HG02763 (cell line): ENCODE results near the gene RAB11FIP3.
"Not testable (repeated sequence)": the region's sequence is repeated elsewhere in the genome, so short reads cannot be mapped to it uniquely, and the experiment has no call there.

Experiments used
- ATAC-seq: cut with Tn5 transposase; IDR thresholded peaks from one replicate; pipeline ENCODE4 v1.9.1; 2021; ENCODE audit warnings: mild to moderate bottlenecking, moderate library complexity; ENCODE audit not compliant: unreplicated experiment

RAB11FIP3 gene

DNA sequence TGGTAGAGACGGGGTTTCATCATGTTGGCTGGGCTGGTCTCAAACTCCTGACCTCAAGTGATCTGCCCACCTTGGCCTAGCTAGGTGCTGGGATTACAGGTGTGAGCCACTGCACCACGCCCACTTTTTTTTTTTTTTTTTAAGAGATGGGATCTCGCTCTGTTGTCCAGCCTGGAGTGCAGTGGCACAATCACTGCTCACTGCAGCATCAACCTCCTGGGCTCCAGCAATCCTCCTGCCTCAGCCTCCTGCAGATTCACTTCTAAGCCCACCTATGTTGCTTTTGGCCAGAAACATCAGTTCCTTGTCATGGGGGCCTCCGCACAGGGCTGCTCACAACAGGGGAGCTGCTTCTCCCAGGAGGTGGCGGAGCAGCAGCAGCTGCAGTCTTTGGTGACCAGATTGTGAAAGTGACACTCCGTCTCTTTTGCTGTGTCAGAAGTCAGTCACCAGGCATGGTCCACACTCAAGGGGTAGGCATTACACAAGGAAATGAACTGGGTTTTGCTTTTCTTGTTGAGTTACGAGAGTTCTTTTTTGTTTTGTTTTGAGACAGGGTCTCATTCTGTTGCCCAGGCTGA is 32.9 kb upstream of the RAB11FIP3 start:
- no peak for ATAC-seq

DNA sequence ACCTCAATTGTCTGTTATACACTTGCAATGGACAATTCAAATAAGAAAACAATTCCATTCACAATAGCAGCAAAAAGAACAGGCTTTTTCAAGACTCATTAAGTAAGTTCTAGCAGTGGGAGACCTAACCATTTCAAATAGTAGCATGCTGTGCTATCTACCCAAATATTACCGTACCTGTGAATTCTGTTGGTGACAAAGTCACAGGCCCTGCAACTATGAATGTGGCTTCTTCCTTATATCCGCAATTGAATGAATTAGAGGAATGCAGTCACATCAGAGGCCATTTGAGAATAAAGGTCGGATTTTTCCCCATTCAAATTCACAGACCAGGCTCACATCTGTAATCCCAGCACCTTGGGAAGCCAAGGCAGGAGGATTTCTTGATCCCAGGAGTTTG is 29.2 kb upstream of the RAB11FIP3 start:
- no peak for ATAC-seq

DNA sequence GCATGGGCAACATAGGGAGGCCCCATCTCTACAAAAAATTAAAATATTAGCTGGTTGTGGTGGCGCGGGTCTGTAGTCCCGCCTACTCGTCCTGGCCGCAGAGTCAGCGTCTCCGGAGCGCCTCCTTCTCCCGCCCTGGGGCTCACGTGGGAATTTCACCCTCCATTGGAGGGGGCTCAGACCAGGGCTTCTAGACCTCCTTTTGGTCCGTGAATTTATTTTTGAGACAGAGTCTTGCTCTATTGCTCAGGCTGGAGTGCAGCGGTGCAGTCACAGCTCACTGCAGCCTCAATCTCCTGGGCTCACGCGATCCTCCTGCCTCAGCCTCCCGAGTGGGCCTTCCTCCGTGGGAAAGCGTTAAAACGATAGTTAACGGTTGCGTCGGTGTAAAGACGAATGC is 28.8 kb upstream of the RAB11FIP3 start:
- no peak for ATAC-seq

DNA sequence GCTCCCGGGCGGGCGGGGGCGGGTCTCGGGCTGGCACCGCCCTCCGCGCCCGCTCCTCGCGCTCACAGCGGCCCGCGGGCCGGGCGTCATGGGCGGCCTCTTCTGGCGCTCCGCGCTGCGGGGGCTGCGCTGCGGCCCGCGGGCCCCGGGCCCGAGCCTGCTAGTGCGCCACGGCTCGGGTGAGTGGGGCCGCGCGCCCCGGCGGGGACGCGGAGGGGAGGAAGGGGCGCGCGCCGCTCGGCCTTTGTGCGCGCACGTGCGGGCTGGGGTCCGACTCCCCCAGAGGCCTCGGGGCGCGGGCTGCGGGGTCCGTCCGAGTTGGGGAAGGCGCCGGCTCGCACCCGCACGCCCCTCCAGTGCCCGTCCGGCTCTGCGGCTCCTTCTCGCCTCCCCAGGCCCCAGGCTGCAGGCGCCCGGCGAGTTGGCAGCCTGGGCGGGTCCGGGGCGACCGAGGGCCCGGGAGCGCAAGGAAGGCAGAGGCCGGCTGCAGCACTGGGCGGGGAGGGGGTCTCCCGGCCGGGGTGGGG is 28.3 kb upstream of the RAB11FIP3 start, which contains the start of gene NME4:
TSS of gene NME4 (plus strand) at position 65 of the 527 bp plus-strand sequence. CDS start at position 89, 24 bp downstream.
- no peak for ATAC-seq

DNA sequence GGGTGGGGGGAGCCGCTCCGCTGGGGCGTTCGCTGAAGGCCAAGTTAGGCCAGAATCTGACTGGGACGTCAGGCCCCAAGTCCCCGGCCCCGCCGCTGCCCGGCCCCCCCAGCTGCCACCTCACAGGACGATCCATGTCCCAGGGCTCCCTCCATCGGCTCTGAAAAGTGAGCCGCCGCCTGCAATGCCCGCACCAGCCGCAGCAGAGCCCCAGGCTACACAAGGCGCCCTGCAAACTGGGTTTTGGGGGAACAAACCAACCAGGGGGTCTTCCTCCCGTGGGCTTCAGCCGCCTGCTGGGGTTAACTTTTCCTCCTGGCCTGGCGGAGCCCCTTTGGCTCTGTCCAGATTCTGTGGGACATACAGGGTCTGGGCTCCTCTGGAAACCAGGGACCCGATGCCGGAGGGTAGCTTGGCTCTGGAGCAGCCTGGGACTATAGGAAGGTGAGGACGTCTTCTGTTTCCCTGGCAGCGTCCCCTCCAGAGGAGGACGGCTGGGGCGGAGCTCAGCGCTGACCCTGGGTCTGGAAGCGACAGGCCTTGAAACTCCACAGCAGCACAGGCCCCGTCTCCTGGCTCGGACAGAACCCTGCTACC is 27.6 kb upstream of the RAB11FIP3 start:
- no peak for ATAC-seq

DNA sequence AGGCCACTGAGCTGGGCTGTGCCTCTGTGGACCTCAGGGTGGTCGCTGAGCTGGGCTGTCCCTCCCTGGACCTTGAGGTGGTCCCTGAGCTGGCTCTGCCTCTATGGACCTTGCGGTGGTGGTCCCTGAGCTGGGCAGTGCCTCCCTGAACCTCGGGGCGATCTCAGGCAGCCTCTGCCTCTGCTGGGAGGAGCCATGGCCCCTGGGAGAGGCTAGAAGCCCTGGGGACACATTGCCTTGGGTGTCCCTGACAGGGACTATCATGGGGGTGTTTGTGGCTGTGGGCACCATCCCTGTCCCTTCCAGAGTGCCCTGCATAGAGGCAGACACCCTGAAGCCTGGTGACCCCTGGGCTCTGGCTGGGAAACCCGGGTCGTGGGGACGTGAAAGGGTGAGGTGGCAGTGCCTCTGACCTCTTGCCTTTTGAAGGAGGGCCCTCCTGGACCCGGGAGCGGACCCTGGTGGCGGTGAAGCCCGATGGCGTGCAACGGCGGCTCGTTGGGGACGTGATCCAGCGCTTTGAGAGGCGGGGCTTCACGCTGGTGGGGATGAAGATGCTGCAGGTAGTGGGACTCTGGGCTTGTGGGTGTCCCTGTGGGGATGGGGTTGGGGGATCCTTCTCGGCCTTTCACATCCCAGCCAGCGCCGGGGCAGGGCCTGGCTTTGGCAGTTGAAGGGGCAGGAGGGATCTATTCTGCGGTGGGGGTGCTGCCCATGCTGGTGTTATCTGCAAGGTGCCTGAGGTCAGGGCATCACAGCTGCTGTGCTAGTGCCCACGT is 26.7 kb upstream of the RAB11FIP3 start:
- ATAC-seq = no peak

DNA sequence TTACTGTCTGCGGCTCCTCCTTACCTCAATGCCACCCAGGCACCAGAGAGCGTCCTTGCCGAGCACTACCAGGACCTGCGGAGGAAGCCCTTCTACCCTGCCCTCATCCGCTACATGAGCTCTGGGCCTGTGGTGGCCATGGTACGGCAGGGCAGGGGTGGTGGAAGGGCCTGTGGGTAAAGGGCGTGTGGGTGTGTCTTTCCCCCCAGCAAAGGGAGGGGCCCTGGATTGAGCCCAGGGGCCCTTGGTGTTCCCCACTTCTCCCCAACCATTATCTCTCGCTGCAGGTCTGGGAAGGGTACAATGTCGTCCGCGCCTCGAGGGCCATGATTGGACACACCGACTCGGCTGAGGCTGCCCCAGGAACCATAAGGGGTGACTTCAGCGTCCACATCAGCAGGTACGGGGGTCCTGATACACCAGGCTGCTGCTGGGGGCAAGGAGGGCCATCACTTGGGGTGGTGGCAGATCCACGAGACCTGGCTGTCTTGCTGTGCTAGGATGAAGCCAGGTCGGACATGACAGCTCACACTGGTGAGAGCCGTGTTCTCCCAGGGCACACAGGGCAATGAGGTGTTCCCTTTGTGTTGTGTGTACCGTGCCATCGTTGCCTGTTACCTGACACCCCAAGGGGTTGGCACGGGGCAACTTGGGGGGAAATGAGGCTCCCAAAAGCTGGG is 26.0 kb upstream of the RAB11FIP3 start:
- no peak for ATAC-seq

DNA sequence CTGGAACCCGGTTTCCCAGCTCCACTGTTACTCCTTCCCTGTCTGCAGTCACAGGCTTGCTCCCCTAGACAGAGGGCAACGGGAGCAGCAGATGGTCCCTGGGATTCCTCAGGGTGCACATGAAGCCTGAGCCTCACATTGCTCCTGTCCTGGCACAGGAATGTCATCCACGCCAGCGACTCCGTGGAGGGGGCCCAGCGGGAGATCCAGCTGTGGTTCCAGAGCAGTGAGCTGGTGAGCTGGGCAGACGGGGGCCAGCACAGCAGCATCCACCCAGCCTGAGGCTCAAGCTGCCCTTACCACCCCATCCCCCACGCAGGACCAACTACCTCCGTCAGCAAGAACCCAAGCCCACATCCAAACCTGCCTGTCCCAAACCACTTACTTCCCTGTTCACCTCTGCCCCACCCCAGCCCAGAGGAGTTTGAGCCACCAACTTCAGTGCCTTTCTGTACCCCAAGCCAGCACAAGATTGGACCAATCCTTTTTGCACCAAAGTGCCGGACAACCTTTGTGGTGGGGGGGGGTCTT is 25.3 kb upstream of the RAB11FIP3 start:
- no peak for ATAC-seq

DNA sequence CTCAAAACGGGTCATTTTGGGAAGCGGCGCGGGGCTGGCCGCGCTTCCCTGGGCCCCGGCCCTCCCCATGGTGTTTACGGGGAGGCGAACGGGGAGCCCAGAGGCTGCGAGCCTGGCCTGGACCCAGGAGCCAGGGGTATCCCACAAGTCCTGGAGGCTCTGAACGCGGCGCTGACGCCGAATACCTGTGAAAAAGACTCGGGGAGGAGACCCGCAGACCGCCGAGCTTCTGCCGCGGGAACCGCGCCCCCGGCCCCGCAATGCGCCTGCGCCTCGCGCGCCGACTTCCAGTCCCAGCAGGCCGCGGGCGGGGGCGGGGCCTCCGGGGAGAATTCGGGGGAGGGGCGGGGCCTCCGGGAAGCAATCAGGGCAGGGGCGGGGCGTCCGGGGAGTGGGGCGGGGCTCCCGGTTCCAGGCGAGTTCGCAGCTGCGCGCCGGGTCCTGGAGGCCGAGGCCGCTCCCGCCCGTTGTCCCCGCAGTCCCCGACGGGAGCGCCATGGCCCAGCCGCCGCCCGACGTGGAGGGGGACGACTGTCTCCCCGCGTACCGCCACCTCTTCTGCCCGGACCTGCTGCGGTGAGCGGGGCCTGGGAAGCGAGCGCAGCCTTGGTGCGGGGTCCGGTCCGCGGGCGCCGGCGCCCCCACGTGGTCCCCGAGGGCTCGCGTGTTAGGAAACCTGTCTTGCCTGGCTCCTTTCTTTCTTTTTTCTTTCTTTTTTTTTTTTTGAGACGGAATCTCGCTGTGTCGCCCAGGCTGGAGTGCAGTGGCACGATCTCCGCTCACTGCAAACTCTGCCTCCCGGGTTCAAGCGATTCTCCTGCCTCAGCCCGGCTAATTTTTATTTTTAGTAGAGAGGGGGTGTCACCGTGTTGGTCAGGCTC is 23.7 kb upstream of the RAB11FIP3 start, which contains the start of gene DECR2:
TSS of gene DECR2 (plus strand) at position 418 of the 881 bp plus-strand sequence. CDS start at position 497, 79 bp downstream.
- peak; percentile 54 for ATAC-seq

DNA sequence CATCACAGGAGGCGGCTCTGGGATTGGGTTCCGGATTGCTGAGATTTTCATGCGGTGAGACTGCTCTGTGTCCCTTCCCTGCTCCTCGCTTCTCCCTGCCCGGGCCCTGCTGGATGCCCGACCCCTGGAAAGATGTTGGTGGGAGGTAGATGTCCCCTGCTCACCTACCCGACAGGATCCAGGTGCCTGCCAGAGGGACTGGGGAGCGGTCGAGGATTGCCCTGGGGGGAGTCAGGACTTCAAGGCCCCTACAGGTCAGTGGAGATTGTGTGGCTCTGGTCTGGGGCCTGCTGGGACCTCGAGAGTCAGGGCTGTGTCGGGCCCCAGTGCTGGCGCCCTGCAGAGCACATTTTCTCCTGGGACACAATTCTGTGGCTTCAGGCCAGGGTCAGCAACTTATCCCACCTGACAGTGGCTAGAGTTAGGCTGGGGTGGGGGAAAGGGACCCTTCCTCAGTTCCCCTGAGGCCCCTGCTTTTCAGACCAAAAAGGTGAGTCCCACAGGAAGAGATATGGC is 20.4 kb upstream of the RAB11FIP3 start:
- no peak for ATAC-seq

DNA sequence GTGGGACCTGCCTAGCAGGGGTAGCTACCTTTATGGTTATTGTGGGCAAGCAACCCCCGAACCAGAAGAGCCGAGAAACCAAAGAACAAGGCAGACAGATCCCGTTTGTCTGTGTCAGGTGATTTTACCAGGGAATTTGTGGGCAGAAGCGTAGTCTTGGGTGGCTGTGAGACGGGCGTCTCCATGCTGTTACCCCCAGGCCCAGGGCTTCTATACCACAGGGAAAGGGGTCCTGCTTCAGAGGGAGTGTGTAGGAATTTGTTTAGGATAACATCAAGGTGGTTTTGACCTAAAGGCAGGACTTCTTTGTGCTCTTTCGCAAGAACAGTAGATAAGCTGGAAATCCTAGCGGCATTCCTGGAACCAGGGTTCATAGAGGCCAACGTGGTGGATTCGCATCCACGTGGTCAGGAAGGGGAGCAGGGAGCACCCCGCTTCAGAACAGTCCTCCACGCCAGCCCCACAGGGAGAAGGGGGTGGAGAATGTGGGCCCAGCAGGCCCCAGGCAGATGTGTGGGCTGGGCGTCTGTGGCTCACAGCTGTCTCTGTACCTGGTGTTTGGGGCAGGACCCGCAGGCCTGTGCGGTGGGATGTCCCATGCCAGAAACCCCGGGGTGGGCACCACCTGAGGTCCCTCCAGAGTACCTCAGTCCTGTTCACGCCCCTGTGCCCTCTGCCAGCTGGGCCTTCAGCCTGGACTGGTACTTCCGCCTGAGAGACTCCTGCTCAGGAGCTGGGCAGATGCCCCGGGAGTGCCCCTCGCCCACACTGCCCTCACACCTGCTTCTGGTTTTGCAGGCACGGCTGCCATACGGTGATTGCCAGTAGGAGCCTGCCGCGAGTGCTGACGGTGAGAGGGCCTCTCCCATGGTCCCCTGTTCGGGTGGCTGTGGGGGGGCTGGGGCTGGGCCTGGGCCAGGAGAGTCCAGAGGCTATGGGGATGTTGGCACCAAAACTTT is 19.6 kb upstream of the RAB11FIP3 start:
- ATAC-seq = no peak

DNA sequence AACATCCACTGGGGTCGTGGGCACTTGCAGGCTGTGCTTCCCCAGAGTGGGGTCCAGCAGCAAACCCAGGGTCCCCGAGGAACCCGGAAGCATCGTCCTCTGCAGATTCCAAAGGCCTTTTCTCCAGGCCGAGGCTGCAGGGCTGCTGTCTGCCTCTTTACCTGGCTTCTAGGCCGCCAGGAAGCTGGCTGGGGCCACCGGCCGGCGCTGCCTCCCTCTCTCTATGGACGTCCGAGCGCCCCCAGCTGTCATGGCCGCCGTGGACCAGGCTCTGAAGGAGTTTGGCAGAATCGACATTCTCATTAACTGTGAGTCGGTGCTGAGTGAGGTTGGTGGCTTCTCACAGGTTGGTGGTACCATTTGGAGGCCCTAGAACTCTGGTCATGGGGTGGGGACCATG is 18.2 kb upstream of the RAB11FIP3 start:
- ATAC-seq = no peak

DNA sequence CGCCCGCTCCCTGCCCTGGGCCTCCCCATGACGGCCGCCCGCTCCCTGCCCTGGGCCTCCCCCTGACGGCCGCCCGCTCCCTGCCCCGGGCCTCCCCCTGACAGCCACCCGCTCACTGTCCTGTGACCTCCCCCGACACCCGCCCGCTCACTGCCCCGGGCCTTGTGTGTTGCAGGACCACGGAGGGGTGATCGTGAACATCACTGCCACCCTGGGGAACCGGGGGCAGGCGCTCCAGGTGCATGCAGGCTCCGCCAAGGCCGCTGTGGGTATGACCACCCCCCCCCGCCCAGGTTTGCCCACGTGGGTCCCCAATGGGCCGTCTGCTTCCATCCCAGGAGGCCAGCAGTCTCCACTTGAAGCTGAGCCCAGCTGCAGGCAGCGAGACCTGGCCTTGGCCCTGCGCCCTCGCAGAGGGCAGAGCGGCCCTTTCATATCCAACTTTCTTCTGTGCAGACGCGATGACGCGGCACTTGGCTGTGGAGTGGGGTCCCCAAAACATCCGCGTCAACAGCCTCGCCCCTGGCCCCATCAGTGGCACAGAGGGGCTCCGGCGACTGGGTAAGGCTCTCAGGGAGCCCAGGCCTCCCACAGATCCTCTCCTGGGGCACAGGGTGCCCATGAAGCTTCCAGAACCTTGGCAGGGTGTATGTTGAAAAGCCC is 14.8 kb upstream of the RAB11FIP3 start:
- no peak for ATAC-seq

DNA sequence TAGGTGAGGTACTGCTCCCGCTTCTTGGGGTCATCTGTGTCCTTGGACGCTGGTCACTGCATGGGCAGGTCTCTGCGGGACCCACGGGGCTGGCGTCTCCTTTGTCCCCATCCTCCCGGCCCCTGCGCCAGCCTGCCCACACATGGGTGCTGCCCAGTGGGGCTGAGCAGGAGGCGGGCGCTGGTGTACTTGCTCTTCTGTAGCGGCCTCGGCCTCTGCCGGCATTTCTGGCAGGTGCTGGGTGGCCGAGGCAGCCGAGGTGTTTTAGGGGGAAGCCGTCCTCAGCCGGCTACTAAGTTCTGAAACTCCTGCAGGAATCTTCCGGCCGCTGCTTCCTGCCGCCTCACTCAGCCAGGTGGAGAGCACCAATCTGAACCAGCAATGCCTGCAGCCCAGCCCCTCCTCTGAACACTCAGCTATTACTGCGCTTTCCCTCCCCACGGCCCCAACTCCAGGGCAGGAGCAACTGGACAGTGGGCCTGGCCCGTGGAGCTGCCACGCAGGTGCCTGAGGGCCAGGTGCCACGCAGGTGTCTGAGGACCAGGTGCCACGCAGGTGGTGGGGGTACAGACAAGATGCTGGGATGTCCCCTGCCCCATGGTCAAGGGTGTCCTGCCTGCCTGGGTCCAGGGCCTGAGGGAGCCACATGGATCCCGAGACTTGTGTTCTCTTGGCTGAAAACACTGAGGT is 13.7 kb upstream of the RAB11FIP3 start:
- no peak for ATAC-seq

DNA sequence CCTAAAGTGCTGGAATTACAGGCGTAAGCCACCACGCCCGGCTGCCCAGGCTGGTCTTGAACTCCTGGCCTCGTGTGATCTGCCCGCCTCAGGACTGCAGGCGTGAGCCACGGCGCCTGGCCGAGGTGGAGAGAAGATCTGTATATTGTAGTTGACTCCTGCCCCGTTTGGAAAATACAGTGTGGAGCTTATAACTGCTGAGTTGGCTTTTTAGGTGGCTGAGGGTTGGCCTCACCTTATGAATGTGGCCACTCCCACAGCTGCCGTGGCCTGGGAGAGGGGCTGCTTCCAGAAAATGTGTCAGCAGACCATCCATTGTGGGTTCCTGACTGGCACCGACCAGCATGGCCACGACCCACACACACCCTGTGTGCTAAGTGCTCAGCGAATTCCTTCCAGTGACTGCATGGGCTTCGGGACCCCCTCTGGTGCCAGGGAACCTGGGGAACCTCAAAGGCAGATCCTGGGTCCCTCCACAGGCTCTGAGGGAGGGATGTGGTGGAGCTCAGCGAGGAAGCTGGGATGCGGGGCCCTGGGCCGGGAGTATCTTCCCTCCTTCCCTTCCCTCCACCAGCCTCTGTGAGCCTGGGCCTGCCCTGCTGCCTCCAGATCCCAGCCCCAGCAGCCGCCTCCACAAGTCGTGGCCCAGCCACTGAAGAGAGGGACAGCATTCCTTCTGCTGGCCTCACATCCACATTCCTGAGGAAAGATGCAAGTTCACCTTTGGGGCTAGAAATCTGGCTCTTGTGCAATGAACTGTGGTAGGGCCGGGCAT is 10.9 kb upstream of the RAB11FIP3 start:
- no peak for ATAC-seq

DNA sequence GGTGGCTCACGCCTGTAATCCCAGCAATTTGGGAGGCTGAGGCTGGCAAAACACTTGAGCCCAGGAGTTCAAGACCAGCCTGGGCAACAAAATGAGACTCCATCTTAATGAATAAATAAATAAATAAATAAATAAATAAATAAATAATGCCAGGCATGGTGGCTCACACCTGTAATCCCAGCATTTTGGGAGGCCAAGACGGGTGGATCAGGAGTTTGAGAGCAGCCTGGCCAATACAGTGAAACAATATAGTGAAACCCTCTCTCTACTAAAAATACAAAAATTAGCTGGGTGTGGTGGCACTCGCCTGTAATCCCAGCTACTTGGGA is 10.3 kb upstream of the RAB11FIP3 start:
- ATAC-seq = not testable (repeated sequence)

DNA sequence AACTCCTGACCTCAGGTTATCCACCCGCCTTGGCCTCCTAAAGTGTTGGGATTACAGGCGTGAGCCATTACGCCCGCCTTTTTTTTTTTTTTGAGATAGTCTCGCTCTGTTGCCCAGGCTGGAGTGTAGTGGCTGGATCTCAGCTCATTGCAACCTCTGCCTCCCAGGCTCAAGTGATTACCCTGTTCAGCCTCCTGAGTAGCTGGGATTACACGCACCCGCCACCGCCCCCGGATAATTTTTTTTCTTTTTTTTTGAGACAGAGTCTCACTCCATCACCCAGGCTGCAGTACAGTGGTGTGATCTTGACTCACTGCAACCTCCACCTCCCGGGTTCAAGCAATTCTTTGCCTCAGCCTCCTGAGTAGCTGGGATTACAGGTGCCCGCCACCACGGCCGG is 3.3 kb upstream of the RAB11FIP3 start:
- ATAC-seq = not testable (repeated sequence)
